ENCODE results near the gene WEE2.

The WEE2 gene

GRCh38 chr7:141713890-141714289 is 5.7 kb downstream of the WEE2 start:
- Histone ChIP-seq H3K4me3 (ENCODE audit: low read length) (no peak overlapping the region), H4K20me1 (ENCODE audit: control insufficient read depth, insufficient read depth, low read depth, low read length) (no peaks in the 10 kb centered on the region), H3K9me2 (replicated peaks; ENCODE audit: control insufficient read depth, low read length) (no peaks in the 10 kb centered on the region), H3K4me1 (ENCODE audit: control insufficient read depth, low read length) (no peaks in the 10 kb centered on the region), H3K4me2 (ENCODE audit: low read length) (no peak overlapping the region), H3K9me3 (ENCODE audit: control insufficient read depth, insufficient read depth, low read length) (no peaks in the 10 kb centered on the region), H3F3A (ENCODE audit: control insufficient read depth, insufficient read depth) (no peaks in the 10 kb centered on the region), H3K36me3 (ENCODE audit: control insufficient read depth, low read length) (no peaks in the 10 kb centered on the region), H3K27ac (ENCODE audit: low read depth, low read length) (no peak overlapping the region), H3K27me3 (ENCODE audit: control insufficient read depth, low read length) (peaks cover 24% of the 10 kb centered on the region), H3K79me2 (ENCODE audit: control insufficient read depth, low read length) (no peaks in the 10 kb centered on the region)
- no peak for TF ChIP-seq EZH2phosphoT487 (IDR thresholded peaks at IDR 0.05; ENCODE audit: borderline replicate concordance, low read length)
- TF ChIP-seq CTCF (IDR thresholded peaks at IDR 0.05; ENCODE audit: low read depth, low read length, poor library complexity, severe bottlenecking) = no peak

DNA sequence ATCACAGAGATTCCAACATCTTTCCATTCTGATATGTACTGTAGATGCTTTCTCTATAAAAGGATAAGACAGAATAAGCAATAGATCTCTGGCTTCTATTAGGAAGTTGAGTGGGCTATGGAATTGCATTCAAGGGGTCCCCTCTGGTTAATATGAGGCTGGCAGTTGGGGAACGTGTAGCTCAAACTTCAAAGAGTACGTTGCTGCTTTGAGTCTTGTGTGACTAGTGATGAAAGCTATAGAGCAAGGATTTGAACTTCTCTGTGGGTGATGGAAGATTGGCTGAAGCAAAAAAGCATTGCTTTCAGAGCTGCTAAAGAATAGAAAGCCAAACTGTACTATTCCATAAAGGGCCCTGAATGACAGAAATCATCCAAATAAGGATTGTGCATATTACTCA is 6.4 kb downstream of the WEE2 start:
- H3F3A ChIP-seq (ENCODE audit: control insufficient read depth, insufficient read depth) = no peaks in the 10 kb centered on the region
- no peaks in the 10 kb centered on the region for H3K79me2 ChIP-seq (ENCODE audit: control insufficient read depth, low read length)
- H4K20me1 ChIP-seq (ENCODE audit: control insufficient read depth, insufficient read depth, low read depth, low read length) = no peaks in the 10 kb centered on the region
- no peaks in the 10 kb centered on the region for H3K4me1 ChIP-seq (ENCODE audit: control insufficient read depth, low read length)
- peaks cover 23% of the 10 kb centered on the region for H3K27me3 ChIP-seq (ENCODE audit: control insufficient read depth, low read length)
- H3K9me3 ChIP-seq (ENCODE audit: control insufficient read depth, insufficient read depth, low read length) = no peaks in the 10 kb centered on the region
- H3K27ac ChIP-seq (ENCODE audit: low read depth, low read length) = no peak overlapping the region
- no peaks in the 10 kb centered on the region for H3K9me2 ChIP-seq (replicated peaks; ENCODE audit: control insufficient read depth, low read length)
- no peak overlapping the region for H3K4me2 ChIP-seq (ENCODE audit: low read length)
- H3K4me3 ChIP-seq (ENCODE audit: low read length) = no peak overlapping the region
- TF ChIP-seq CTCF (IDR thresholded peaks at IDR 0.05; ENCODE audit: low read depth, low read length, poor library complexity, severe bottlenecking) (no peak), EZH2phosphoT487 (IDR thresholded peaks at IDR 0.05; ENCODE audit: borderline replicate concordance, low read length) (no peak)
- no peaks in the 10 kb centered on the region for H3K36me3 ChIP-seq (ENCODE audit: control insufficient read depth, low read length)

DNA sequence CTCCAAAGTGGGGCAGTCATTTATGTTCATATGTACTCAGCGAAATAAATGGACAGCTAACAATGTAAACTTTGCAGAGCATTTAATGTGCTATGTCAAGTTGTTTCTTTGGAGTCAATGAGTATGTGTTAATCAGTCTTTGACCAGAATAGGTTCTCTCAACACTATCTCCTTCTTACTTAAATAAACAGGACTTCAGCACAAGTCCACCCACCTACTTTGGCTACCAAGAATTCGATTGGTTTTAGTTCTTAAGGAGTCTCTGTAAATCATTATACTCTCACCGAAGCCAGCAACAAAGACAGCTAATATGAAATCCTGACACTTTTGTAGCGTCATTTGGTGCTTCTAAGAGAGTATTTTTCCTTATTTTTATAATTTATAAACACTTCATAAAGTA is 6.9 kb downstream of the WEE2 start:
- H3K4me2 ChIP-seq (ENCODE audit: low read length) = no peak overlapping the region
- TF ChIP-seq EZH2phosphoT487 (IDR thresholded peaks at IDR 0.05; ENCODE audit: borderline replicate concordance, low read length) = no peak
- no peak for TF ChIP-seq CTCF (IDR thresholded peaks at IDR 0.05; ENCODE audit: low read depth, low read length, poor library complexity, severe bottlenecking)
- H3K27ac ChIP-seq (ENCODE audit: low read depth, low read length) = no peak overlapping the region
- H3K4me3 ChIP-seq (ENCODE audit: low read length) = no peak overlapping the region
- H3K27me3 ChIP-seq (ENCODE audit: control insufficient read depth, low read length) = peaks cover 21% of the 10 kb centered on the region
- H3K4me1 ChIP-seq (ENCODE audit: control insufficient read depth, low read length) = no peaks in the 10 kb centered on the region
- no peaks in the 10 kb centered on the region for H3K9me3 ChIP-seq (ENCODE audit: control insufficient read depth, insufficient read depth, low read length)
- no peaks in the 10 kb centered on the region for H3K9me2 ChIP-seq (replicated peaks; ENCODE audit: control insufficient read depth, low read length)
- no peaks in the 10 kb centered on the region for H4K20me1 ChIP-seq (ENCODE audit: control insufficient read depth, insufficient read depth, low read depth, low read length)
- H3K36me3 ChIP-seq (ENCODE audit: control insufficient read depth, low read length) = no peaks in the 10 kb centered on the region
- H3F3A ChIP-seq (ENCODE audit: control insufficient read depth, insufficient read depth) = no peaks in the 10 kb centered on the region
- no peaks in the 10 kb centered on the region for H3K79me2 ChIP-seq (ENCODE audit: control insufficient read depth, low read length)
